Ishikawa (cell line): ENCODE results near the gene SUN3.

ENCODE experiments used
- CEBPB ChIP-seq: IDR thresholded peaks from 2 replicates; pipeline ENCODE4 v1.6.1; 2012
- CREB1 ChIP-seq: IDR thresholded peaks from 2 replicates; pipeline ENCODE4 v1.6.1; 2012; ENCODE audit warnings: low read depth
- EP300 ChIP-seq: IDR thresholded peaks from 2 replicates; pipeline ENCODE4 v1.6.1; 2012; ENCODE audit warnings: borderline replicate concordance
- FOXM1 ChIP-seq: IDR thresholded peaks from 2 replicates; pipeline ENCODE4 v1.6.1; 2012; ENCODE audit warnings: low read depth, borderline replicate concordance
- RAD21 ChIP-seq: IDR thresholded peaks from 2 replicates; pipeline ENCODE4 v1.6.1; 2012; ENCODE audit warnings: low read depth
- TAF1 ChIP-seq: IDR thresholded peaks from 2 replicates; pipeline ENCODE4 v1.6.1; 2012; ENCODE audit warnings: low read depth, mild to moderate bottlenecking
- TCF12 ChIP-seq: IDR thresholded peaks from 2 replicates; pipeline ENCODE4 v1.6.1; 2012; ENCODE audit warnings: low read depth
- TEAD4 ChIP-seq: IDR thresholded peaks from 2 replicates; pipeline ENCODE4 v1.6.1; 2012
- YY1 ChIP-seq: IDR thresholded peaks from 2 replicates; pipeline ENCODE4 v1.6.1; 2012; ENCODE audit warnings: low read depth
- TF ChIP-seq, protein P1 (sequence below): IDR thresholded peaks from 2 replicates; pipeline ENCODE4 v1.6.1; 2012

GRCh38 chr7:47965456-47965855 lies 63.5 kb downstream of the SUN3 start:
- no peak for TF ChIP-seq CEBPB
- no peak for TF ChIP-seq CREB1
- TF ChIP-seq FOXM1 = no peak
- TF ChIP-seq TCF12 = no peak
- TF ChIP-seq, protein P1, sequence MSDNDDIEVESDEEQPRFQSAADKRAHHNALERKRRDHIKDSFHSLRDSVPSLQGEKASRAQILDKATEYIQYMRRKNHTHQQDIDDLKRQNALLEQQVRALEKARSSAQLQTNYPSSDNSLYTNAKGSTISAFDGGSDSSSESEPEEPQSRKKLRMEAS = no peak
- no peak for TF ChIP-seq YY1
- no peak for TF ChIP-seq RAD21
- no peak for TF ChIP-seq TEAD4
- TF ChIP-seq TAF1 = no peak
- no peak for TF ChIP-seq EP300
